HG03108 (cell line): ENCODE data around the gene HNRNPA1L2.
A peak's percentile ranks its signal among the peaks of the same experiment; 100 is the strongest.
"Not testable (repeated sequence)": the region's sequence is repeated elsewhere in the genome, so short reads cannot be mapped to it uniquely, and the experiment has no call there.

Source experiments
- ATAC-seq: cut with Tn5 transposase; IDR thresholded peaks from one replicate; pipeline ENCODE4 v1.9.1; 2021; ENCODE audit warnings: moderate library complexity; ENCODE audit not compliant: unreplicated experiment

The HNRNPA1L2 gene

DNA sequence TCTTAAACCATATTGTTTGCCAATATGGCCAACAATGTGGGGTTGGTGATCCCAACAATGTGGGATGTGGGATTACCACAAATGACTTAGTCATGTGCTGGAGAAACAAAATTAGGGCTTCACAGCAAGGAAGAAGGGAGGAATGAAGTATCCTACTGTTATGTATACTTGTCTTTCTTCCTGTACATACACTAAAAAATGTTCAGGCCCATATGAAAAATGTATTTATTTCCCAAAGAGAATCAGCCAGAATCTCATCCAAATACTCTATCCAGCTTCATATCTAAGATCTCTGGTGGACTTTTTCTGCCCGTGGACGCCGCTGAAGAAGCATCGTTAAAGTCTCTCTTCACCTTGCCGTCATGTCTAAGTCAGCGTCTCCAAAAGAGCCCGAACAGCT, at the start of gene HNRNPA1L2:
Gene HNRNPA1L2, plus strand, starts transcription at position 301 of the 400 bp plus-strand sequence. Its CDS starts 62 bp downstream, at position 363.
- ATAC-seq: no peak

DNA sequence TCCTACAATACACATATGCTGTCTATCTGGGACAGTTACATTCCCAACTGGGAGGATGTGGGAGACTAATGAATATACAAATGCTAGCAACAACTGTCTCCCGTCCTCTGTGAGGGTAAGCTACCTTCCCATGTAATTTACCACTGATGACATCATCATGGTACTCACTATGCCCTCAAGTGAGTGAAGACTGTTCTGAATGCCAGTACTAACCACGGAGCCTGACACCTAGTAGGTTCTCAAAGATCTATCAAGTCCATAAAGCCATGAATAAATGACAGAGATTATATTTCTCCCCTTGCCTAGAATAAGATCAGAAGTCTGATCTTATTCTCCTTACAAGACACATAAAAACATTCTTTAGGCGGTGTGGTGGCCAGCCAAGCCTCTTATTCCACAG, 49.1 kb upstream of the HNRNPA1L2 start:
- not testable (repeated sequence) for ATAC-seq

DNA sequence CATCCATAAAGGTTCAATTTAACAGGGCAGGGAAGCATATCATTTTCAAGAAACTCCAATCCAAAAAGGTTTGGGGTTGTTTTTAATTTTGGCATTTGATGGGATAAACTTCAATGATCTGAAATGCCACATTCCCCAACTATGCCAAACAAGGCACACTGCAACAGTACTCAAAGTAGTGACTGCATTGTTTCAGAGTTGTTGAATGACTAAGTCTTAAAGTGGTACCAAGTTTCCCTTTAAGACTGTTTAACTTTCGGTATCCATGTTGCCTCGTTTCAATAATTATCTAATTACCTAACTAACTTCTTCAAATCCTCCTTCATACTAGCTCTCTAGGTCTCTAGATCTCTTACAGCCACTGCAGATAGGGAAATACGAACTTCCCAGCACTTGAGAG, 48.4 kb upstream of the HNRNPA1L2 start:
- not testable (repeated sequence) for ATAC-seq

DNA sequence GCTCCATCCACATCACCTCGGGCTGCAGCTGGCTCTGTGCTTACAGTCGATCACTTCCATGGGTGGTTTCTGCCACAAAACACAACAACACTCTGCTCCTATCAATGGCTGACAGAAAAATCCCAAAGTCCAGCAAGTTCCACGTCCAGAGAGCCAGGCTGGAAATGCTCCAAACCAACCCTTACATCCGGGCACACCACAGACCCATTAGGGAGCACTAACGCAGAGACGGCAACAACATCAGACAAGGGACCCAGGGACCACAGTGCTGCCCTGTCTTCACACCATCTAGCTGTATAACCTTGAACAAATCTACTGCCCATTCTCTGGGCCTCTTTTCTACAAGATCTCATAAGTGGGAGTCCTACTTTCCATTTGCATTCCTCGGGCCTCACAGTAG, 47.9 kb upstream of the HNRNPA1L2 start:
- not testable (repeated sequence) for ATAC-seq

- ATAC-seq: no peak
Observed at GRCh38 chr13:52597676-52598075, 44.6 kb upstream of the HNRNPA1L2 start.

DNA sequence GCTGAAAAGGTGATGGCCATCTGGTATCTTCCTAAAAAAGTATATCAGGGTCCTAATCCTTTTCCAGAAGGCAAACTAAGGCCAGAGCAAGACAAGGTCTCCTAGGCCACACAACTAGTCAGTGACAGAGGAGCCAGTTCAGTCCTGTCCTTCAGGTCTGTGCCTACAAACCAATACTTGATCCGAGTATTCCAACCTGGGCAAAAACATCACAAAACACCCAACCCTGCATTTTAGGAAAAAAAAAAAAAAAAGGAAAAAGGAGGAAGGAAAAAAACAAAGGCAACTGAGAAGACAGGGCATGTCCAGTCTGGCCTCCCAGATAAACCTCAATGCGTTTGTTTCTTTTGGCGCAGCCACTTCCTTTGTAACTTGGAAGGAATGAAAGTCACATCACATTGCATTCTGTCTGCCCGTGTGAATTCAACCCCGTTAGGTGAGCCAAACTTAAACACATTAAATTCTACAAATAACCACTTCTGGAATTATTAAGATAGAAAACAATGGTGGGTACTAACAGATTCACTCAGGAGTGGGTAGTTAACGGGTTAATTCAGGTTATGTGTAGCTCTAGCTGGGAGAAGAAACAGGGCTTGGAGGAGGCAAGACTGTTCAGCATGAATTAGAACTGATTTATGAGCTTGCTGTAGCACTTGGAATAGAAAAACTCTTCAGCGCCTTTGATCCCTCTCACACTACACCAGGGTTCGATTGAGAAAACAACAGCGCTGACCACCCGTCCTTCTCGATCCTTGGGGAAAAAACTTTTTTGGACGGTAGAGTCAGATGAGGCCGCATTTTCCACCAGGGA, 43.0 kb upstream of the HNRNPA1L2 start:
- no peak for ATAC-seq

GRCh38 chr13:52599848-52600603, 42.2 kb upstream of the HNRNPA1L2 start:
- no peak for ATAC-seq

GRCh38 chr13:52600666-52601065, 41.6 kb upstream of the HNRNPA1L2 start:
- ATAC-seq: no peak

GRCh38 chr13:52603316-52603715, 38.9 kb upstream of the HNRNPA1L2 start:
- not testable (repeated sequence) for ATAC-seq

DNA sequence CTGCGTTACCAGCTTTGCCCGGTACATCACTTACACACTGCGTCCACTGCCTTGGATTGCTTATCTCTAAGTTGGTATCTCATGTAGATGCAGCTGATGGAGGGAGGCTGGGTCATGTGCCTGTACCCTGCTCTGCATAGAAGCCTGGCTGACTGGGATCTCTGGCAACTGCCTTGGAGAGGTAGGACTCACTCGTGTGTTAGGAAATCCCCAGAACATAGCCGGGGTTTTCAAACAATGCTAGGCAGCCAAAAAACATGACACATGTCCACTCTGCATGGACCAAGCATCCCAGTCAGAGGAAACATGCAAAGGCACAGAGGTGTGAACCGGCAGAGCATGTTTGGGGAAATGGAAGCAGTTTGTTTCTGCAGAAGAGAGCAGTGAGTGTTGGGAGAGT, 36.1 kb upstream of the HNRNPA1L2 start:
- not testable (repeated sequence) for ATAC-seq

DNA sequence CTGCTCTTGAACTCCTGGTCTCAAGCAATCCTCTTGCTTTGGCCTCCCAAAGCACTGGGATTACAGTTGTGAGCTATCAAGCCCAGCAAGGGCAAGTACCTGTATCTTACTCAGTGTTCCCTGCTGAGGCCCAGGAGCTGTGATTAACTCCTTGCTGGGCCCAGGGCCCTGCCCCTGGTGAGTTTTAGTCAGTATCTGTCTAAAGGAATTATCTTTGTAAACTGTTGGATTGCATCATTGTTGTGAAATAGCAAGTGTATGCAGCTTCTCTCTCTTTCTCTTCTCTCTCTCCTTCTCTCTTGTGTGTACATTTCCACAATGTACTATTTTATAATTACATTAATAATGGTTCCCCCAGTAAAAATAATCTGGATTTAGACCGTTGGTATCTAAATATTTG, 35.4 kb upstream of the HNRNPA1L2 start:
- ATAC-seq: not testable (repeated sequence)

DNA sequence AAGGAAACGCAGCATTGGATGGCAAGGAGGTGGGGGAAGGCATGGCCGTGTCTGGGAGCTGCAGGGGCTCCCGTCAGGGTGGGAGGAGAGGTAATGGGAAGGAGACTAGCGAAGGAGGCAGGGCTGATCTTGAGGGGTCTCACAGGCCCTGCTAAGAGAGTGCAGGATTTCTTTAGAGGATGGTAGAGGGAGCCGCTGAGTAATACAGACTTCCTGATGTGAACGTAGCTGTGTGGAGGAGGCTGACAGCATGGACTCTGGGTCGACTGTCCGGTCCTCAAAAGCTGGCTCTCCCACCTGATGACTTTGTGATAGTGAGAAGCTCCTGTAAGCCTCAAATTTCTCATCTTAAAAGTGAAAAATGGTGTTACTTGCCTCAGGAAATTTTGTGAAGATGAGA, 34.0 kb upstream of the HNRNPA1L2 start:
- ATAC-seq: not testable (repeated sequence)

- not testable (repeated sequence) for ATAC-seq
Observed at GRCh38 chr13:52609013-52609606, 33.1 kb upstream of the HNRNPA1L2 start.

DNA sequence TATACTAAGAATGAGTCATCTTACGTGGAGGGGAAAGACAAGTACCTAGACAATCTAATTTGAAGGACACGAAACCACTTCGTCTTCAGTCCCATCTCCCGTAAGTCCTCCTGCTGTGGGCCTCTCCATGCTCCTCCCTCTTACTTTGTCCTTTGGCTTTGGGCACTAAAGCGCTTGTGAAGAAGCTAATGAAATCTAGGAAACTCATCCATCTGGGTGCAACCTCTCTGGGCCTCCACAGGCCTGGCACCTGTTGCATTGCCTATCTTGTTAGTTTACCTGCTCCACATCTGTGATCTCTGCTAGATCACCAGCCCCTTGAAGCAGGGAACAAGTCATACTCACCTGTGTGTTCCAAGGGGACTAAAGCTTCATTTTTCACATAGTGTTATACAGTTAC, 32.1 kb upstream of the HNRNPA1L2 start:
- ATAC-seq: not testable (repeated sequence)

DNA sequence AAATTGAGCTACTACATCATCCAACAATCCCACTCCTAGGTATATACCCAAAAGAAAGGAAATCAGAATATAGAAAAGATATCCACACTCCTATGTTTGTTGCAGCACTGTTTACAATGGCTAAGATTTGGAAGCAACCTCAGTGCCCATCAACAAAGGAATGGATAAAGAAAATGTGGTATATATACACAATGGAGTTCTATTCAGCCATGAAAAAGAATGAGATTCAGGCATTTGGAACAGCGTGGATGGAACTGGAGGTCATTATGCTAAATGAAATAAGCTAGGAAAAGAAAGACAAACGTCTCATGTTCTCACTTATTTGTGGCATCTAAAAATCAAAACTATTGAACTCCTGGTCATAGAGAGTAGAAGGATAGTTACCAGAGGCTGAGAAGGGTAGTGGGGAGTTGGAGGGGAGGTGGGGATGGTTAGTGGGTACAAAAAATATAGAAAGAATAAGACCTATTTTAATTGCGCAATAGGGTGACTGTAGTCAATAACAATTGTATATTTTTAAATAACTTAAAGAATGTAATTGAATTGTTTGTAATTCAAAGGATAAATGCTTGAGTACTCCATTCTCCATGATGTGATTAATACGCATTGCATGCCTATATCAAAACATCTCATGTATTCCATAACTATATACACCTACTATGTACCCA, 27.0 kb upstream of the HNRNPA1L2 start:
- ATAC-seq: no peak

- ATAC-seq: no peak
Observed at GRCh38 chr13:52615812-52616211, 26.4 kb upstream of the HNRNPA1L2 start.

DNA sequence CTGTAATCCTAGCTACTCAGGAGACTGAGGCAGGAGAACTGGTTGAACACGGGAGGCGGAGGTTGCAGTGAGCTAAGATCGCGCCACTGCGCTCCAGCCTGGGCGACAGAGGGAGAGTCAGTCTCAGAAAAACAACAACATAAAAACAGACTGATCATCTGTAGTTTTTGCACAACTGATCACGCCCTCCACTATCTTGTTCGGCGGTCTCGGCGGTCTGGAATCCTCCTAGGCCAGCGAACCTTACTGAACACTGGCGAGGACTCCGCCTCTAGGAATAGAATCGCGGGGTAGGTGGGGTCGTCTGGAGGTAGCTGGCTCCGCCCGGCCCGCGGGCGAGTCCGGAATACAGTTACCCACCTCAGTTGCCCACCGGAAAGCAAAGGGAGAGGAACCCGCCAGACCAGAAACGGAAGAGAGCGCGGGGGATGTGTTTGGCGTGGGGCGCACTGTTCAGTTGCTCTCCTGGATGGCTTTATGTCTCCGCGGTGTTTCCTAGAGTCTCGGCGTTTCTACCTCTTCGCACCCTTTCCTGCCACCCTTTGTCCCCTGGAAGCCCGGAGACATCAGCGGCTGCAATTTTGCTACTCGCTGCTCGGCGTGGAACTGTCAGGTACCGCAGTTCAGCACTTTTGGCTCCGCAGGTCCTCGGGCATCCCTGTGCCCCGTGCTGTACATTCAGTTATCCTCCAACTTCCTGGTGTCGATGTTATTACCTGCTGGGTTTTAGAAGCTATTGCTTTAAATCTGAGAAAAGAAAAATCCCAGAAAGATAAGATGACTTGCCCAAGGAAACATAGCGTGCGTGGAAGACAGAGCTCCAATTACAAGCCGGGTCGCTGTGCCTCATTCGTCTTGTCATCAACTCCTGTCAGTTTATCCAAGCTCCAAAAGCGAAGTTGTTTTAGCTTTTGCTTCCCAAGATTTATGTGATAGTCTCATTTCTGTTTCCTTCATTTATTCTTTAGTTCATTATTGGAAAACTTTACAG, 24.9 kb upstream of the HNRNPA1L2 start:
- ATAC-seq: peak; percentile 98

GRCh38 chr13:52631083-52631690, 11.0 kb upstream of the HNRNPA1L2 start:
- ATAC-seq: not testable (repeated sequence)

DNA sequence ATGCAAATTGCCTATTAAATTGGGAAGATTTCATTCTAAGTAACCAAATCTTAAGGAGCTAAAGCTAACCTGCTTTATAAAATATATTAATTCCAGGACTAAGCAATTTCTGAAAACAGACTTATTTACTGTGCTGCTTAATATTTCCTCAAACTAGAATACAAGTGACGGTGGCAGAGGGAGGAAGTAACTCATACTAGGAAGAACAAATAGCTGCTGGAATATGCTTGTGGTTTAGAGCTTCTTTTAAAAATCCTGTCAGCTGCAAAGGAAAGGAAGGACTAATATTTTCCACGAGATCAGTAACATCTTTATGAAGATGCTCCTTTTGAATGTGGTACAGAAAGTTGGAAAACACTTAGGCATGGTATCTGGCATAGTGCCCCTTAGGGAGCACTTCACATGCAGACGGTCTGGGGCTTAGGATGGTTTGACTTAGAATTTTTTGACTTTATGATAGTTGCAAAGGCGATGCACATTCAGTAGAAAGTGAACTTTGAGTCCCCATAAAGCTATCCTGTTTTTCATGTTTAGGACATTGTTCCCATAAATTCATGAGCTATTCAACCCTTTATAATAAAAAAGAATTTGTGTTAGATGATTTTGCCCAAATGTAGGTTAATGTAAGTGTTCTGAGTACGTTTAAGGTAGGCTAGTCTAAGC, 3.4 kb upstream of the HNRNPA1L2 start:
- ATAC-seq: no peak
